K562 (cell line): ENCODE results near the gene B9D2. TPM values are rescaled to one million over a fixed set of nuclear protein-coding genes. Genes with fewer than 3 reads are reported as not detected.

Experiments used
- ATF7 ChIP-seq: fragments of 450-650 bp; IDR thresholded peaks from 2 replicates; pipeline ENCODE4 v1.7.1; 2014; ENCODE audit warnings: mild to moderate bottlenecking, moderate library complexity
- ILK ChIP-seq: fragments of 450-650 bp; IDR thresholded peaks from 2 replicates; pipeline ENCODE4 v1.6.1; 2016; ENCODE audit warnings: missing genetic modification characterization, low read depth, mild to moderate bottlenecking, missing compliant biosample characterization, moderate library complexity, borderline replicate concordance
- L3MBTL2 ChIP-seq: fragments of 450-650 bp; IDR thresholded peaks from 2 replicates; pipeline ENCODE4 v1.6.1; 2016; ENCODE audit warnings: mild to moderate bottlenecking, moderate library complexity
- NFE2L1 ChIP-seq: fragments of 450-650 bp; IDR thresholded peaks from 2 replicates; pipeline ENCODE4 v1.6.1; 2016; ENCODE audit warnings: missing genetic modification characterization, low read depth, mild to moderate bottlenecking, missing compliant biosample characterization, moderate library complexity, borderline replicate concordance
- NFXL1 ChIP-seq: fragments of 450-650 bp; formaldehyde crosslinking; IDR thresholded peaks from 2 replicates; pipeline ENCODE4 v1.4.0; 2021; ENCODE audit warnings: mild to moderate bottlenecking
- ZNF318 ChIP-seq, 2 experiments: fragments of 450-650 bp; IDR thresholded peaks; 2 replicates each; pipeline ENCODE4 v1.6.1; 2016; ENCODE audit warnings: mild to moderate bottlenecking in 2 of 2, borderline replicate concordance in 1 of 2, low read depth in 1 of 2, moderate library complexity in 1 of 2
- polyA plus RNA-seq, 8 experiments: library from polyadenylated mRNA; depleted of rRNA in 4 of 8; stranded (reverse) in 5 of 8; unstranded in 3 of 8; fragments of >200 nt; fragmentation: Nextera tagmentation in 2 of 8; fragmentation: Illumina TruSeq in 1 of 8; extraction: Ambion mirVana in 2 of 8; extraction: Trizol in 1 of 8; gene quantifications; 2 replicates each; pipeline versions ENCODE4 v1.2.1 to v1.2.3, GENCODE V29; 2011 to 2014; ENCODE audit warnings: inconsistent platforms in 1 of 8, missing spikeins in 1 of 8
- total RNA-seq, 7 experiments: library from RNA; depleted of rRNA in 6 of 7; stranded (reverse); fragments of >200 nt in 6 of 7; fragmentation: Illumina TruSeq in 2 of 7; extraction: Trizol in 2 of 7; gene quantifications; 2 replicates each; pipeline versions ENCODE4 v1.2.1 to v1.2.3, GENCODE V29; 2011 to 2021; ENCODE audit warnings: low replicate concordance in 1 of 7

The B9D2 gene
- total and polyA plus RNA-seq, 9 of the 15 experiments (the other 6 are each of a cell fraction or from before 2014, with no cell fraction given), result 0.83 to 6.9 (median 2.8) TPM

GRCh38 chr19:41402010-41402409 is 38.1 kb upstream of the B9D2 start (continued):
- TF ChIP-seq ZNF318 (IDR thresholded peaks at IDR 0.05; ENCODE audit: borderline replicate concordance in 1 of 2, low read depth in 1 of 2), result no peak
- TF ChIP-seq ILK (tag), result no peak
- TF ChIP-seq NFXL1 (CRISPR knock-in tag), result no peak
- TF ChIP-seq L3MBTL2, result no peak
- no peak for TF ChIP-seq ATF7
- TF ChIP-seq NFE2L1, result no peak
